Activated B cell treated with CpG ODN at 0.5 μM for 24 hours (primary cell): ENCODE data around the gene SYDE1. TPM values are rescaled to one million over a fixed set of nuclear protein-coding genes. Genes with fewer than 3 reads are reported as not detected.
"Not testable (repeated sequence)": the region's sequence is repeated elsewhere in the genome, so short reads cannot be mapped to it uniquely, and the experiment has no call there.

Experiments
- ATAC-seq: fragments of 200-7000 bp; cut with Tn5 transposase; one replicate; pipeline ENCODE4 v1.10.0; 2021; ENCODE audit warnings: low read depth, mild to moderate bottlenecking, moderate library complexity
- CTCF ChIA-PET: fragments of 350-600 bp; sonication (Branson Sonifier 250); formaldehyde crosslinking; loops from one replicate; lab custom pipeline; 2021; ENCODE audit warnings: antibody characterized with exemption; lab: Charles Lee
- POLR2A ChIA-PET: fragments of 350-600 bp; sonication (Branson Sonifier 250); formaldehyde crosslinking; loops from one replicate; lab custom pipeline; 2021; ENCODE audit warnings: antibody characterized with exemption; lab: Charles Lee
- DNase-seq: peaks from one replicate; pipeline ENCODE4 v3.0.0; 2022
- H3K27ac Mint-ChIP-seq: one replicate; pipeline ENCODE4 v1.8.0; 2020; ENCODE audit warnings: mixed read lengths
- H3K27me3 Mint-ChIP-seq: one replicate; pipeline ENCODE4 v1.8.0; 2021; ENCODE audit warnings: mixed read lengths
- H3K36me3 Mint-ChIP-seq: one replicate; pipeline ENCODE4 v1.8.0; 2021; ENCODE audit warnings: low read depth, mixed read lengths
- H3K4me1 Mint-ChIP-seq: one replicate; pipeline ENCODE4 v1.8.0; 2021; ENCODE audit warnings: mixed read lengths
- H3K4me3 Mint-ChIP-seq: one replicate; pipeline ENCODE4 v1.8.0; 2020; ENCODE audit warnings: mild to moderate bottlenecking, mixed read lengths
- H3K9me3 Mint-ChIP-seq: one replicate; pipeline ENCODE4 v1.8.0; 2020; ENCODE audit warnings: mixed read lengths
- intact Hi-C: fragments of 100-400 bp; cut with micrococcal nuclease; formaldehyde crosslinking; loops from one replicate; pipeline ENCODE4 v1.15.1; 2024
- total RNA-seq: library from RNA; stranded (reverse); gene quantifications from 2 replicates; pipeline ENCODE4 v1.2.3, GENCODE V29; 2022
- TF ChIP-seq, protein P1 (sequence below): fragments of 200-600 bp; IDR thresholded peaks from one replicate; pipeline ENCODE4 v1.8.0; 2022; ENCODE audit warnings: antibody characterized with exemption, mild to moderate bottlenecking

SYDE1 gene
- total RNA-seq, 1 donor from 2014 or later = not detected

- ChIA-PET POLR2A (no interaction called here), CTCF (interaction anchor here (1.7 to 2.7 kb wide), 3 partner anchors 57 to 459 kb away, joined by 8 to 37 read pairs (median 9); partner anchors contain the start of gene AKAP8L)
- Mint-ChIP-seq H3K4me1 (peaks cover 3% of the 10 kb centered on the region), H3K36me3 (no peaks in the 10 kb centered on the region), H3K27ac (no peak overlapping the region), H3K27me3 (peaks cover 5% of the 10 kb centered on the region), H3K4me3 (no peak overlapping the region), H3K9me3 (no peaks in the 10 kb centered on the region)
- intact Hi-C loops = loop anchor here (5.0 kb wide), 1 partner anchor 521 kb away; the partner anchor contains the start of gene NDUFB7
- TF ChIP-seq, protein P1, sequence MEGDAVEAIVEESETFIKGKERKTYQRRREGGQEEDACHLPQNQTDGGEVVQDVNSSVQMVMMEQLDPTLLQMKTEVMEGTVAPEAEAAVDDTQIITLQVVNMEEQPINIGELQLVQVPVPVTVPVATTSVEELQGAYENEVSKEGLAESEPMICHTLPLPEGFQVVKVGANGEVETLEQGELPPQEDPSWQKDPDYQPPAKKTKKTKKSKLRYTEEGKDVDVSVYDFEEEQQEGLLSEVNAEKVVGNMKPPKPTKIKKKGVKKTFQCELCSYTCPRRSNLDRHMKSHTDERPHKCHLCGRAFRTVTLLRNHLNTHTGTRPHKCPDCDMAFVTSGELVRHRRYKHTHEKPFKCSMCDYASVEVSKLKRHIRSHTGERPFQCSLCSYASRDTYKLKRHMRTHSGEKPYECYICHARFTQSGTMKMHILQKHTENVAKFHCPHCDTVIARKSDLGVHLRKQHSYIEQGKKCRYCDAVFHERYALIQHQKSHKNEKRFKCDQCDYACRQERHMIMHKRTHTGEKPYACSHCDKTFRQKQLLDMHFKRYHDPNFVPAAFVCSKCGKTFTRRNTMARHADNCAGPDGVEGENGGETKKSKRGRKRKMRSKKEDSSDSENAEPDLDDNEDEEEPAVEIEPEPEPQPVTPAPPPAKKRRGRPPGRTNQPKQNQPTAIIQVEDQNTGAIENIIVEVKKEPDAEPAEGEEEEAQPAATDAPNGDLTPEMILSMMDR = no peak
- DNase-seq (no peak), ATAC-seq (no peak)
Measured at GRCh38 chr19:15093001-15093400, 14.2 kb upstream of the SYDE1 start.

GRCh38 chr19:15096223-15096622 lies 11.0 kb upstream of the SYDE1 start:
- no peak for ATAC-seq
- ChIA-PET CTCF (interaction anchor here (0.6 kb wide), 1 partner anchor 1436 kb away, joined by 3 read pairs; no protein-coding TSS in a partner anchor), POLR2A (no interaction called here)
- intact Hi-C loops = no loop called here
- Mint-ChIP-seq H3K27me3 (peaks cover 10% of the 10 kb centered on the region), H3K4me3 (no peak overlapping the region), H3K27ac (no peak overlapping the region), H3K36me3 (no peaks in the 10 kb centered on the region), H3K9me3 (no peaks in the 10 kb centered on the region), H3K4me1 (peaks cover 3% of the 10 kb centered on the region)
- DNase-seq = no peak
- TF ChIP-seq, protein P1 = no peak

- H3K36me3 Mint-ChIP-seq, H3K9me3 Mint-ChIP-seq, H3K27ac Mint-ChIP-seq, intact Hi-C loops, CTCF ChIA-PET, H3K4me3 Mint-ChIP-seq, DNase-seq, H3K4me1 Mint-ChIP-seq, POLR2A ChIA-PET, ATAC-seq: not testable (repeated sequence)
- H3K27me3 Mint-ChIP-seq = peaks cover 15% of the 10 kb centered on the region
Measured at GRCh38 chr19:15097980-15098379, 9.2 kb upstream of the SYDE1 start.

GRCh38 chr19:15098460-15098859 lies 8.7 kb upstream of the SYDE1 start:
- Mint-ChIP-seq H3K27ac (no peak overlapping the region), H3K4me3 (no peak overlapping the region), H3K9me3 (peaks cover 4% of the 10 kb centered on the region), H3K36me3 (no peaks in the 10 kb centered on the region), H3K4me1 (no peaks in the 10 kb centered on the region), H3K27me3 (peaks cover 15% of the 10 kb centered on the region)
- ATAC-seq (no peak), DNase-seq (no peak)
- intact Hi-C loops = no loop called here
- ChIA-PET POLR2A (no interaction called here), CTCF (no interaction called here)
- TF ChIP-seq, protein P1 = no peak

DNA sequence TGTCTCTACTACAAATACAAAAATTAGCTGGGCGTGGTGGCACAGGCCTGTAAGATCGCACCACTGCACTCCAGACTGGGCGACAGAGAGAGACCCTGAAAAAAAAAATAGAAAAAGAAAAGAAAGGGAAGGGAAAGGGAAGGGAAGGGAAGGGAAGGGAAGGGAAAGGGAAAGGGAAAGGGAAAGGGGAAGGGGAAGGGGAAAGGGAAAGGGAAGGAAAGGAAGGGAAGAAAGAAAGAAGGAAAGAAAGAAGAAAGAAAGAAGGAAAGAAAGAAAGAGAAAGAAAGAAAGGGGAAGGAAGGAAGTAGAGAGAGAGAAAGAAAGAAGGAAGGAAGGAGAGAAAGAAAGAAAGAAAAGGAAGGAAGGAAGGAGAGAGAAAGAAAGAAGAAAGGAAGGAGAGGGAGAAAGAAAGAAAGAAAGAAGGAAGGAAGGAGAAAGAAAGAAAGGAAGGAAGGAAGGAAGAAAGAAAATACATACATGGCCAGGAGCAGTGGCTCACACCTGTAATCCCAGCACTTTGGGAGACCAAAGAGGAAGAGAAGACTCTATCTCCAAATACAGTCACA lies 8.1 kb upstream of the SYDE1 start:
- ChIA-PET POLR2A (no interaction called here), CTCF (no interaction called here)
- Mint-ChIP-seq H3K4me3 (no peak overlapping the region), H3K27ac (no peak overlapping the region), H3K9me3 (peaks cover 8% of the 10 kb centered on the region), H3K27me3 (peaks cover 15% of the 10 kb centered on the region), H3K36me3 (no peaks in the 10 kb centered on the region), H3K4me1 (no peaks in the 10 kb centered on the region)
- DNase-seq (no peak), ATAC-seq (no peak)
- intact Hi-C loops = no loop called here
- TF ChIP-seq, protein P1 = no peak
